Activated naive CD4-positive, alpha-beta T cell treated with anti-CD3 and anti-CD28 coated beads, Interleukin-2, amount 10 ng/mL, durations not matched to agents 7 days and 5 days (primary cell): ENCODE measurements around the gene C18orf54.
"Not testable (repeated sequence)": the region's sequence is repeated elsewhere in the genome, so short reads cannot be mapped to it uniquely, and the experiment has no call there.

Experiments
- CTCF ChIA-PET: fragments of 350-600 bp; sonication (Branson Sonifier 250); formaldehyde crosslinking; loops from one replicate; lab custom pipeline; 2021; ENCODE audit warnings: antibody characterized with exemption; lab: Charles Lee
- DNase-seq: peaks from one replicate; pipeline ENCODE4 v3.0.0-alpha.2; 2020
- H3K27ac Mint-ChIP-seq: one replicate; pipeline ENCODE4 v1.8.0; 2021; ENCODE audit warnings: mild to moderate bottlenecking, moderate library complexity, mixed read lengths
- H3K27me3 Mint-ChIP-seq: one replicate; pipeline ENCODE4 v1.8.0; 2021; ENCODE audit warnings: mild to moderate bottlenecking, mixed read lengths
- H3K36me3 Mint-ChIP-seq: one replicate; pipeline ENCODE4 v1.8.0; 2021; ENCODE audit warnings: mixed read lengths
- H3K4me1 Mint-ChIP-seq: one replicate; pipeline ENCODE4 v1.8.0; 2021; ENCODE audit warnings: mixed read lengths
- H3K4me3 Mint-ChIP-seq: one replicate; pipeline ENCODE4 v1.8.0; 2021; ENCODE audit warnings: mild to moderate bottlenecking, moderate library complexity, mixed read lengths
- H3K9me3 Mint-ChIP-seq: one replicate; pipeline ENCODE4 v1.8.0; 2021; ENCODE audit warnings: mixed read lengths

C18orf54 gene

DNA sequence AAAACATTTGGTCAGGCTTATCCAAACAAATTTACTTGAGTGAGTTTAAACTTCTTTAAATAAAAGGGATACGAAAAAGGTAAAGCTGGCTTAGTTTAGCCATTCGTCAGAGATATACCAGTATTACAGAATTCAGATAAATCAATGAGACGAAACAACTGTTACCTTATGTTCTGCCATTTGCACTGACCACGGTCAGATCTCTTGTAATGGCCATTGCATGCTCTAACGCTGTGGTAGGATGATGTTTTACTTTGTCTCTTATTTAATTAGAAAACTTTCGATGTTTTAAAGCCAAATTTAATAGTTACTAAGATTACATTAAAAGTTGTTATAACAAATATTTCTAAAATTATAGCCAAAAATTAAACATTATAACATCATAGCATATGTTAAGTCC, 1.5 kb downstream of the C18orf54 start:
- Mint-ChIP-seq H3K27ac (no peak overlapping the region), H3K4me3 (peak overlapping the region; percentile 99), H3K27me3 (peaks cover 9% of the 10 kb centered on the region), H3K9me3 (no peaks in the 10 kb centered on the region), H3K36me3 (peaks cover 17% of the 10 kb centered on the region), H3K4me1 (peaks cover 34% of the 10 kb centered on the region)
- CTCF ChIA-PET, result interaction anchor here (1.1 to 5.1 kb wide), 3 partner anchors 33 to 136 kb away, joined by 3 to 24 read pairs (median 4); partner anchors contain the start of gene POLI
- no peak for DNase-seq

DNA sequence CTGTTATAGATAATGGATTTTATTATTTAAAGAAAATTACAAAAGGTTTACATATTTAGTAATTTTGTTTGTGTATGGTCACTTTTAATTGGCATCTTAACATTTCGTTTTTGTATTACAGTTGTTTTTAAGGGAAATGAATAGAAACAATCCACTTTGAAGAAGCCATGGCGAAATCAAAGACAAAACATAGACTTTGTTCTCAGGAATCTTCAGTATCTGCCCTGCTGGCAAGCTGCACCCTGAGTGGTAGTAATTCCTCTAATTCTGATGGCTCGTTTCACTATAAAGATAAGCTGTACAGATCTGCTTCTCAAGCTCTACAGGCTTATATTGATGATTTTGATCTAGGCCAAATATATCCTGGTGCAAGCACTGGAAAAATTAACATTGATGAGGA, 2.7 kb downstream of the C18orf54 start:
- CTCF ChIA-PET, result no interaction called here
- Mint-ChIP-seq H3K4me1 (peaks cover 34% of the 10 kb centered on the region), H3K27me3 (peaks cover 9% of the 10 kb centered on the region), H3K9me3 (no peaks in the 10 kb centered on the region), H3K27ac (no peak overlapping the region), H3K36me3 (peaks cover 18% of the 10 kb centered on the region), H3K4me3 (no peak overlapping the region)
- DNase-seq, result no peak

DNA sequence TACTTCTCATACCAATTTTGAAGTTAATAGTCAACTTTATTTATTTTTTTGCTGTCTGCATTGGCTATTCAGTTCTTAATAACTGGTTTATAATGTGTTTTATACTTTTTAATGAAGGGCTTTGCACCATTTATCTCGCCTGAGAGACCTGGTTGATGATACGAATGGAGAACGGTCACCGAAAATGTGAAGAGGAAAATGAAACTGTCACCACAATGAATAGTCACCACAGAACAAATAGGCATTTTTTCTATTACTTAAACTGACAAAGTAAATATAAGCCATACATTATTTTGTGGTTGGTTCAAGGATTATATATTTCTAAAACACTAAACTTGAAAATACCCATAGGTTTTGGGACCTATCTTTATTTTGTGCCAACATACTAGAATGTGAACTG, 20.4 kb downstream of the C18orf54 start:
- DNase-seq, result no peak
- H3K4me1 Mint-ChIP-seq, result no peaks in the 10 kb centered on the region
- H3K27me3 Mint-ChIP-seq, result no peaks in the 10 kb centered on the region
- no peak overlapping the region for H3K27ac Mint-ChIP-seq
- CTCF ChIA-PET, result no interaction called here
- peaks cover 9% of the 10 kb centered on the region for H3K36me3 Mint-ChIP-seq
- H3K4me3 Mint-ChIP-seq, result no peak overlapping the region
- no peaks in the 10 kb centered on the region for H3K9me3 Mint-ChIP-seq

DNA sequence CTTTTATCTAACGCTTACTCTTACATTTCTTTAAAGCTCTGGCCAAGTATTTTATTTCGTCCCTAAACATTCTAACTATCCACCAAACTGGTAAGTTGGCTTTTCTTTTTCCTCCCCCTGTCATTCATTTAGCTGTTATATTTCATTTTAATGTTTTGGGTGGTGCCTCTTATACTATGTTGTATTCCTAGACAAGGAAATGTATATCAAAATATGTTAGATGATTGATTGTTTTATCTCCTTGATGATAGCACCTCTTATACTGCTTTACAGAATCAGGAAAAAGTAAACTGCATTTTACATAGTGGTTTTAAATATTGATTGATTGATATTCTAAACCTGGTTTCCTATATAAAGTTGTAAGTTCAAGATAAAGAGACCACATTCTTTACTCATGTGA, 23.9 kb downstream of the C18orf54 start:
- no peaks in the 10 kb centered on the region for H3K4me1 Mint-ChIP-seq
- no peak overlapping the region for H3K4me3 Mint-ChIP-seq
- no peaks in the 10 kb centered on the region for H3K27me3 Mint-ChIP-seq
- peaks cover 3% of the 10 kb centered on the region for H3K36me3 Mint-ChIP-seq
- CTCF ChIA-PET, result no interaction called here
- no peak for DNase-seq
- H3K9me3 Mint-ChIP-seq, result no peaks in the 10 kb centered on the region
- no peak overlapping the region for H3K27ac Mint-ChIP-seq

DNA sequence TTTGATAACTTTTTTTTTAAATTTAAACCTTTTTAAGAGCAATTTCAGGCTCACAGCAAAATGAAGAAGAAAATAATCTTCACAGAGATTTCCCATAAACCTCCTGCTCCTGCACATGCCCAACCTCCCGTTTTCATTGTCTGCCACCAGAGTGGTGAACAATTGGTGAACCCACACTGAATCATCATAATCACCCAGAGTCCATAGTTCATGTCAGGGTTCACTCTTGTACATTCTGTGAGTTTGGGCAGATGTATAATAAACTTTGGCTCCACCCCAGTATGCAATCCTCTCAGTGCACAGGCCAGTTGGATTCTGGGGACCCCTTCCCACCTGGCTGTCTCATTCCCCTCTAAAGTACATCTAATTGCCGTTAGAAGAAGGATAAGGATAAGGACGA, 24.4 kb downstream of the C18orf54 start:
- CTCF ChIA-PET, result no interaction called here
- no peak overlapping the region for H3K27ac Mint-ChIP-seq
- no peak for DNase-seq
- H3K4me3 Mint-ChIP-seq, result no peak overlapping the region
- no peaks in the 10 kb centered on the region for H3K9me3 Mint-ChIP-seq
- H3K27me3 Mint-ChIP-seq, result no peaks in the 10 kb centered on the region
- peaks cover 3% of the 10 kb centered on the region for H3K36me3 Mint-ChIP-seq
- H3K4me1 Mint-ChIP-seq, result no peaks in the 10 kb centered on the region

DNA sequence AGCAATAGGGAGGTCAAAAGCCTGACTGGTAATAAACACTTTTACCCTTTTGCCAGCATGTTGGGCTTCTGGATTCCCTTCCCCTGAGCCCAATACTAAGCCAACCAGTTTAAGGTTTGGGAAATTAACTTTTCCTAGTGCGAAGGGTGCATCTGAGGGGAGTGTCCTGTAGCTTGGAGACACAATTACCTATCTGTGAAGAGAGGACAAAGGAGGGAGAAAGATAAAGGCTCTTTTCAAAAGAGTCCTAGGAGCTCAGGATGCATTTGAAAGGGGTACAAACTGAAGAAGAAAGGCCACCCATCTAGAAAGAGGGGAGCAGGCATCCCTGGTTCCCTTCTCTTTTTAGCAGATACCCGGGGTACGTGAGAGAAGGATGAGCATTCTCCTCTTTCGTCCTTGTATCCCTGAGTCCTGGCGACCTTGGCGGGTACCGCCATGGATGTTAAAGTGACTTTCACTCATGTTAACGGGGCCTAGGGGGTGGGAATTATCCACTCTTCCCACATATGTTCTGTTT, 25.1 kb downstream of the C18orf54 start:
- Mint-ChIP-seq H3K4me3 (no peak overlapping the region), H3K4me1 (peaks cover under 1% of the 10 kb centered on the region), H3K27me3 (no peaks in the 10 kb centered on the region), H3K36me3 (peaks cover 3% of the 10 kb centered on the region), H3K27ac (no peak overlapping the region), H3K9me3 (no peaks in the 10 kb centered on the region)
- DNase-seq, result no peak
- CTCF ChIA-PET, result no interaction called here

DNA sequence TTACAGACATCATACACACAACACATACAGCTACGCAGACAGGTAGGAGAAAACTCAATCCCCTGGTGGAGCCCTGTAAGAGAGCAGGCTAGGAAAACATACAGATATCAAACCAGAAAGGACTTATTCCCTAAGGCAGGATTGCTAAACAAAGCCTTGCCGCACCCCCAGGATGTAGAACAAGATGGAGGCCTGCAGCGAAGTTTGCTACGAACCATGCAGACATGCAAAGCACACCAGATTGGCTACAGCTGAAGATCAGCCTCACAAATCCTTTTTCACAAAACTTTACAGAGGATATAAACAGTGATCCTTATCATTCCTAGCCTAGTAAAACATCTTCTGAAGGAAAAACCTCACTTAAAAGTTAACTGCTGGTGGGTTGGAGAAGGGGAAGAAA, 28.3 kb downstream of the C18orf54 start:
- no peaks in the 10 kb centered on the region for H3K9me3 Mint-ChIP-seq
- DNase-seq, result no peak
- H3K4me1 Mint-ChIP-seq, result peaks cover 23% of the 10 kb centered on the region
- CTCF ChIA-PET, result no interaction called here
- H3K36me3 Mint-ChIP-seq, result no peaks in the 10 kb centered on the region
- H3K27ac Mint-ChIP-seq, result no peak overlapping the region
- H3K27me3 Mint-ChIP-seq, result peaks cover 9% of the 10 kb centered on the region
- no peak overlapping the region for H3K4me3 Mint-ChIP-seq

DNA sequence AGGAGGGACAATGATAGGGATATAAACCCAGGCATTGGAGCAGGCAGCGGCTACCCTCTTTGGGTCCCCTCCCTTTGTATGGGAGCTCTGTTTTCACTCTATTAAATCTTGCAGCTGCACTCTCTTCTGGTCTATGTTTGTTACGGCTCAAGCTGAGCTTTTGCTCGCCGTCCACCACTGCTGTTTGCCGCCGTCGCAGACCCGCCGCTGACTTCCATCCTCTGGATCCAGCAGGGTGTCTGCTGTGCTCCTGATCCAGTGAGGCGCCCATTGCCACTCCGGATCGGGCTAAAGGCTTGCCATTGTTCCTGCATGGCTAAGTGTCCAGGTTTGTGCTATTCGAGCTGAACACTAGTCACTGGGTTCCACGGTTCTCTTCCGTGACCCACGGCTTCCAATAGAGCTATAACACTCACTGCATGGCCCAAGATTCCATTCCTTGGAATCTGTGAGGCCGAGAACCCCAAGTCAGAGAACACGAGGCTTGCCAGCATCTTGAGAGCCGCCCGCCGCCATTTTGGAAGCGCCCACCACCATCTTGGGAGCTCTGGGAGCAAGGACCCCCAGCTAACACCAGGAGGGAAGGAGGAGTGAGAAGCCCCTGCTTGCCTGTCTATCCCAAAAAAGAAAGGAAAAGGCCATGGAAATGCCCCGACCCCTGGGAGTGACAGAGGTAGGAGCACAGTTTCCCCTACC, 29.2 kb downstream of the C18orf54 start:
- H3K27me3 Mint-ChIP-seq, H3K9me3 Mint-ChIP-seq, H3K4me3 Mint-ChIP-seq, H3K36me3 Mint-ChIP-seq, H3K27ac Mint-ChIP-seq, DNase-seq: not testable (repeated sequence)
- H3K4me1 Mint-ChIP-seq, result peaks cover 25% of the 10 kb centered on the region
- CTCF ChIA-PET, result interaction anchor here (1.7 kb wide), 1 partner anchor 29 kb away, joined by 4 read pairs; the partner anchor contains the start of genes C18orf54 and STARD6

DNA sequence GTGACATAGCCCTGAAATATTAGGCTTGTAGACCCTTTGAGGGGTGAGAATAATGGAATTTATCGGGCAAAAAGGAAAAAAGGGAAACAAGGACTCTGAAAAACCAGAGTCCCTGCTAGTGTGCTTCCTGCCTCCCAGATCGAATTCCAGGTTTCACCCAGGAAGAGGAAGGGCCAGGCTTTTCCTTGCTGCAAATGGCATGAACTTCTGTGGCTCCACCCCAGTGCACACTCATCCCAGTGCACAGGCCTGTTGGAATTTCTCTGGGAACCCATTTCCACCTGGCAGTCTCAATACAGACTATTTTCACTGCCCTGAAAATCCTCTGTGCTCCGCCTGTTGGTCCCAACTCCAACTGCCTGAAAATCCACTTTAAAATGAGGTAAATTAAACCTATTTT, 29.9 kb downstream of the C18orf54 start:
- no peak for DNase-seq
- Mint-ChIP-seq H3K27ac (no peak overlapping the region), H3K27me3 (peaks cover 9% of the 10 kb centered on the region), H3K36me3 (no peaks in the 10 kb centered on the region), H3K4me3 (no peak overlapping the region), H3K4me1 (peaks cover 25% of the 10 kb centered on the region), H3K9me3 (no peaks in the 10 kb centered on the region)
- CTCF ChIA-PET, result interaction anchor here (1.7 kb wide), 1 partner anchor 30 kb away, joined by 4 read pairs; the partner anchor contains the start of genes C18orf54 and STARD6

DNA sequence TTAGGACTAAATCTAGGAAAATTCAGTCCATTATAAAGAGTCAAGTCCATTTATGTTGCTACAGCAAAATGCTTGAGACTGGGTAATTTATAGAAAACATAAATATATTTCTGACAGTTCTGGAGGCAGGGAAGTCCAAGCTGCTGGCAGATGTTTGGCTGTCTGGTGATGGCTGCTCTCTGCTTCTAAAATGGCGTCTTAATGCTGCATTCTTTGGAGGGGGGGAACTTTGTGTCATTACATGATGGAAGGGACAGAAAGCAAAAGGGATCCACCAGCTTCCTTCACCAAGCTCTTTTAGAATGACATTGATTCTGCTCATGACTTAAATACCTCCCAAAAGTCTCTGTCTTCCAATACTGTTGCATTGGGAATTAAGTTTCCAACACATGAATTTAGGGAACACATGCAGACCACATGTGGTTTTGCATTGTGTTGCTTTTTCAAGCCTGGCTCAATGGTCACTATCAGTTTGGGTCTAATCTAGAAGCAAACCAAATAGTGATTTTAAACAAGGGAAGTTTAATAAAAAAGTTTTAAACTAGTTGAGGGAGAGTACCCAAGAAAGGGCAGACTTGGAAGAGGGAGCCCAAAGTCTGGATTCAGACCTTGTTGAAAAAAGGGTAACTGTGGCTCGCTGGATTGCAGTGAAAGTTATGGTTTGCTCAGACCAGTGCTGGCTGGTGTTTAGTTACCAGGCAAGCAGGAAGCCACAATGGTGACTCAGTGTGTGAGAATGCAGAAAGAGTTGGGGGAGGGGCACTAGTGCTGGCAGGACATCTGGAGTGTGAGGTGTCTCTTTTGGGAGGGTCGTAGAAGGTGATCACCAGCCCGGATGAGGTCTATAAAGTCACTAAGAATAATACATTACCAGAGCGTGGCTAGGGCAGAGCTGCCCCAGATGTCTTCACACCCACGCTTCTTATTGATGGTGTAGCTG, 30.8 kb downstream of the C18orf54 start:
- H3K4me1 Mint-ChIP-seq, result peaks cover 25% of the 10 kb centered on the region
- H3K9me3 Mint-ChIP-seq, result no peaks in the 10 kb centered on the region
- peak overlapping the region; percentile 14 for H3K27ac Mint-ChIP-seq
- peak; percentile 40 for DNase-seq
- no peaks in the 10 kb centered on the region for H3K36me3 Mint-ChIP-seq
- CTCF ChIA-PET, result interaction anchor here (1.4 to 1.7 kb wide), 3 partner anchors 31 to 165 kb away, joined by 3 to 5 read pairs (median 4); partner anchors contain the start of genes C18orf54 and STARD6
- H3K4me3 Mint-ChIP-seq, result no peak overlapping the region
- peaks cover 9% of the 10 kb centered on the region for H3K27me3 Mint-ChIP-seq

DNA sequence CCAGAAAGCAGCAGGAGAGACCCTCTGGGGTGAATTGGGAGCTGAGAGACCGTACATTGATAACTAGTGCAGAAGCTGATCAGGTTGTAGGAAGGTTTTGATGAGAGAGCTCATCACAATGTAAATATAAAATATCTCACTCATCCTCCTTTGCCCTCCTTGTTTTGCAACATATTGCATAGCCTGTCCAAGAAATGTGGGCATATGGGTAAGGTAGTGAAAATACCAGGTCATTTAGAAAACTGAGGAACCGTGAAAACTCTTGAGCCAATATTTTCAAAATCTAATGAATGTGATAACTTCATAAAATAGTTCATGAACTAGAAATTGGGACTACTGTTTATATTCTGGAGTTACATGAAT, 31.4 kb downstream of the C18orf54 start:
- no peak for DNase-seq
- H3K27ac Mint-ChIP-seq, result no peak overlapping the region
- no peaks in the 10 kb centered on the region for H3K36me3 Mint-ChIP-seq
- no peaks in the 10 kb centered on the region for H3K9me3 Mint-ChIP-seq
- H3K27me3 Mint-ChIP-seq, result peaks cover 9% of the 10 kb centered on the region
- H3K4me3 Mint-ChIP-seq, result no peak overlapping the region
- CTCF ChIA-PET, result interaction anchor here (0.8 to 1.5 kb wide), 3 partner anchors 32 to 385 kb away, joined by 3 to 5 read pairs (median 3); partner anchors contain the start of genes C18orf54 and STARD6
- H3K4me1 Mint-ChIP-seq, result peaks cover 25% of the 10 kb centered on the region

DNA sequence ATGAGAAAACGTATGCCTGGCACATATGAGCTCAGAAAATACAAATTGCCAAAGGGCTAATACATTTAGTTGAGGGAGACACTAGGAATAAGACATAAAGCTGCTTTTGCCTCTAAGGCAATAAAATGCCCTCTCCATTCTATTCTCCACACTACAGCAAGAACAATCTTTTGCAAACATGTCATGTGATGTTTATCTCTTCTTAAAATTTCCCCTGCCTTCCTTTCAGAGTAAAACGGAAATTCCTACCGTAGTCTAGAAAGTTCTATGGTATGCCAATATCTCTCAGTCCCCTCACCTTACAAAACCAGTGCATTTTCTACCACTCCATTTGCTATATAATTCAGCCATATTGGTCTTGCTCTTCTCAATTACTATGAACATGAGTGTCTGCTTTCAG, 33.1 kb downstream of the C18orf54 start:
- H3K4me1 Mint-ChIP-seq, result peaks cover 25% of the 10 kb centered on the region
- CTCF ChIA-PET, result interaction anchor here (1.0 kb wide), 1 partner anchor 169 kb away, joined by 3 read pairs; no protein-coding TSS in a partner anchor
- DNase-seq, result no peak
- peaks cover 9% of the 10 kb centered on the region for H3K27me3 Mint-ChIP-seq
- H3K27ac Mint-ChIP-seq, result no peak overlapping the region
- H3K9me3 Mint-ChIP-seq, result no peaks in the 10 kb centered on the region
- H3K36me3 Mint-ChIP-seq, result no peaks in the 10 kb centered on the region
- H3K4me3 Mint-ChIP-seq, result no peak overlapping the region

DNA sequence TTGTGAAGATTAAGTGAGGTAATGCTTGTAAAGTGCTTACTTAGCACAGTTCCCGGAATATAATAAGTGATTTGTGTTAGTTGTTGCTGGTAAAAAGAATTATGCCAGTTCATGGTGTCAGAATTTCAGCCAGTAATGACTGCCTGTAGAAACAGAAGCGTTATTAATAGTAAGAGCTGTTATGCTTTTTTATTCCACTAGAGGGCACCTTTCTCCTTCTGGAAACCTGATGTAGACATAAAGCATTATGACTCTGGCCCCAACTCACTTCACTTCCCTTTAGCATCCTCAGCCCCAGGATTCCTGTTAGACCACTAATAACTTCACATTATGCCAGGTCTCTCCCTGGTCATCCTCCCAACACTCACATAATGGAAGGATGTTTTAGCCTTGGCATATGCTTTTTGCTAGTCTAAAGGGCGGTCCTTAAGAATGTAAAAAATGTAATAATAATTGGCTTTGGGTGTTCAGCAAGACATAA, 34.9 kb downstream of the C18orf54 start:
- no peaks in the 10 kb centered on the region for H3K36me3 Mint-ChIP-seq
- peaks cover 25% of the 10 kb centered on the region for H3K4me1 Mint-ChIP-seq
- no peak for DNase-seq
- H3K9me3 Mint-ChIP-seq, result no peaks in the 10 kb centered on the region
- H3K27ac Mint-ChIP-seq, result no peak overlapping the region
- H3K27me3 Mint-ChIP-seq, result peaks cover 9% of the 10 kb centered on the region
- CTCF ChIA-PET, result interaction anchor here (0.6 to 1.3 kb wide), 12 partner anchors 22 to 591 kb away, joined by 3 to 6 read pairs (median 4); partner anchors contain the start of genes C18orf54 and STARD6
- H3K4me3 Mint-ChIP-seq, result no peak overlapping the region
